Coronary artery (tissue), 2 donors: ENCODE measurements around the gene TKTL1.

ENCODE experiments used
- DNase-seq: peaks from one replicate; pipeline ENCODE4 v3.0.0-alpha.2; 2017; ENCODE audit warnings: low spot score
- H3K27ac ChIP-seq, 2 donors: fragments of 200-600 bp; sonication (generic); one replicate each; pipeline ENCODE4 v1.5.1; 2016 to 2019
- H3K4me3 ChIP-seq: fragments of 200-600 bp; sonication (generic); 2 replicates; pipeline ENCODE4 v1.5.1; 2016; ENCODE audit warnings: mild to moderate bottlenecking, moderate library complexity
- CTCF ChIP-seq: fragments of 200-600 bp; sonication (generic); IDR thresholded peaks from one replicate; pipeline ENCODE4 v1.5.1; 2019; ENCODE audit warnings: antibody characterized with exemption

The TKTL1 gene

GRCh38 chrX:154354516-154354915 lies 58.9 kb downstream of the TKTL1 start:
- H3K4me3 ChIP-seq, result no peak overlapping the region
- no peak for DNase-seq
- TF ChIP-seq CTCF, result no peak
- peak overlapping the region in 1 of 2 donors; percentile 46 for H3K27ac ChIP-seq

GRCh38 chrX:154355094-154355775 lies 59.6 kb downstream of the TKTL1 start:
- DNase-seq, result no peak
- H3K27ac ChIP-seq, result peak overlapping the region in 1 of 2 donors; percentile 72
- no peak overlapping the region for H3K4me3 ChIP-seq
- no peak for TF ChIP-seq CTCF

- Histone ChIP-seq H3K4me3 (peak overlapping the region; percentile 17), H3K27ac (peak overlapping the region in 1 of 2 donors; percentile 72)
- TF ChIP-seq CTCF, result no peak
- no peak for DNase-seq
Observed at GRCh38 chrX:154355776-154356140, 60.2 kb downstream of the TKTL1 start.

GRCh38 chrX:154356596-154356995 lies 61.0 kb downstream of the TKTL1 start:
- TF ChIP-seq CTCF, result no peak
- DNase-seq, result no peak
- H3K4me3 ChIP-seq, result peak overlapping the region; percentile 17
- H3K27ac ChIP-seq, result peak overlapping the region in 1 of 2 donors; percentile 72

- no peak for TF ChIP-seq CTCF
- Histone ChIP-seq H3K4me3 (peak overlapping the region; percentile 4), H3K27ac (peak overlapping the region in 1 of 2 donors; percentile 72)
- DNase-seq, result no peak
Observed at GRCh38 chrX:154357205-154357604, 61.6 kb downstream of the TKTL1 start.

- DNase-seq, result no peak
- H3K27ac ChIP-seq, result peak overlapping the region in 1 of 2 donors; percentile 72
- TF ChIP-seq CTCF, result no peak
- H3K4me3 ChIP-seq, result peak overlapping the region; percentile 38
Observed at GRCh38 chrX:154358011-154358410, 62.4 kb downstream of the TKTL1 start.

- peak overlapping the region in 1 of 2 donors; percentile 72 for H3K27ac ChIP-seq
- peak overlapping the region; percentile 38 for H3K4me3 ChIP-seq
- no peak for DNase-seq
- TF ChIP-seq CTCF, result no peak
Observed at GRCh38 chrX:154358829-154359228, 63.2 kb downstream of the TKTL1 start.
